HG03378 (cell line): ENCODE results near the gene DPYSL5.

ENCODE experiments used
- ATAC-seq: cut with Tn5 transposase; IDR thresholded peaks from one replicate; pipeline ENCODE4 v1.9.1; 2021; ENCODE audit warnings: mild to moderate bottlenecking, moderate library complexity; ENCODE audit not compliant: unreplicated experiment

Gene DPYSL5

DNA sequence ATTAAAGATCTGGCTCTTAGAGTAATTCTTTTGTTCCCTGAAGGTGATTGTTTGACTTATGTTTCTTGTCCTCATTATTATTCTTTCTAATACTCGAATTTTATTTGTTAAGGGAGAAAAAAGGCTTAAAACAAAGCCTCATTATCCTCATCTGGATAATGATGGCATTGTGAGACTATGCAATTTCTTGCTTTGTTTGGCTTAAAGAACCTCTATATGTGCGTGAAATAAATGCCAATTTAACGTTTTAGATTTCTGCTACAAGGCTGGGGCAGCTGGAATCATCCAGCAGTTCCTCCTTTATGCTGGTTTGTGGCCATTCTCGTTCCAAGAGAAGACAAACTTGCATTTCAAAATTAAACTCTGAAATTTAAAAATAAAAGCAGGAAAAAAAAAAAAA is 4.9 kb upstream of the DPYSL5 start:
- ATAC-seq = no peak

DNA sequence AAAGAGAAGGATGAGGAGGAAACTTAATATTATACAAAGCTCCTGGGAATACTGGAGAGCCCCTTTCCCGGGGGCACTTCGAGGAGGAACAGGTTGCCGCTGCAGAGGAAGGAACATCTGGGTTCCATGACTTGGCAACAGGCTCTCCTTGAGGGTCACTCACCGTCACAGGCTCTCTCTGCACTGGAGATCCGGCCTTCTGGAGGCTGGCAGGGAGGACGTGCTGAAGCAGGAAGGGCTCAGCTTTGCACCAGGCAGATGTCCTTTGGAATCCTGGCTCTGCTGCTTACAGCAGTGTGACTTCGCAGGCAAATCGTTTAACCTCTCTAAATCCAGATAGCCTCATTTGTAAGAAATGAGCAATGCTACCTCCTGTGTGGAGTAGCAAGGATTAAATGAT is 2.9 kb upstream of the DPYSL5 start:
- ATAC-seq = no peak

GRCh38 chr2:26846334-26847306 is 1.3 kb upstream of the DPYSL5 start:
- ATAC-seq = no peak

DNA sequence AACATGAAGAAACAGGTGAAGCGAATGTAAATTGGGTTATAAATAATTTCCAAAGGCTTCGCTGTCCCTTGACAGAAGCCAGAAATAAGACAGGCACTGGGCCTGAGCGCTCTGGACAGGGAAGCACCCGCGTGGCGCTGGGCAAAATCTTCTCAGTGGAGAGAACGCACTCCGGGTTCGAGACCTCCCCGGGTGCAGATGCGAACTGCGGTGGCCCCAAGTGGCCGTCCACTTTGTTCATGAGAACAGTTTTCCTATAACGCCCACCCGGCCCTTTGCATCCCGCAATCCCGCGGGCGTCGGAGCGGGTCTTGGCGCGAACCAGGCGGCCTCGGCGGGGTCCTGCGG is 651 bp upstream of the DPYSL5 start:
- ATAC-seq = no peak

- ATAC-seq = no peak
Observed at GRCh38 chr2:26848336-26849055, 564 bp downstream of the DPYSL5 start.

GRCh38 chr2:26849056-26849999 is 1.4 kb downstream of the DPYSL5 start:
- no peak for ATAC-seq

GRCh38 chr2:26850000-26850431 is 2.1 kb downstream of the DPYSL5 start:
- ATAC-seq = no peak

- no peak for ATAC-seq
Observed at GRCh38 chr2:26850505-26850904, 2.6 kb downstream of the DPYSL5 start.

DNA sequence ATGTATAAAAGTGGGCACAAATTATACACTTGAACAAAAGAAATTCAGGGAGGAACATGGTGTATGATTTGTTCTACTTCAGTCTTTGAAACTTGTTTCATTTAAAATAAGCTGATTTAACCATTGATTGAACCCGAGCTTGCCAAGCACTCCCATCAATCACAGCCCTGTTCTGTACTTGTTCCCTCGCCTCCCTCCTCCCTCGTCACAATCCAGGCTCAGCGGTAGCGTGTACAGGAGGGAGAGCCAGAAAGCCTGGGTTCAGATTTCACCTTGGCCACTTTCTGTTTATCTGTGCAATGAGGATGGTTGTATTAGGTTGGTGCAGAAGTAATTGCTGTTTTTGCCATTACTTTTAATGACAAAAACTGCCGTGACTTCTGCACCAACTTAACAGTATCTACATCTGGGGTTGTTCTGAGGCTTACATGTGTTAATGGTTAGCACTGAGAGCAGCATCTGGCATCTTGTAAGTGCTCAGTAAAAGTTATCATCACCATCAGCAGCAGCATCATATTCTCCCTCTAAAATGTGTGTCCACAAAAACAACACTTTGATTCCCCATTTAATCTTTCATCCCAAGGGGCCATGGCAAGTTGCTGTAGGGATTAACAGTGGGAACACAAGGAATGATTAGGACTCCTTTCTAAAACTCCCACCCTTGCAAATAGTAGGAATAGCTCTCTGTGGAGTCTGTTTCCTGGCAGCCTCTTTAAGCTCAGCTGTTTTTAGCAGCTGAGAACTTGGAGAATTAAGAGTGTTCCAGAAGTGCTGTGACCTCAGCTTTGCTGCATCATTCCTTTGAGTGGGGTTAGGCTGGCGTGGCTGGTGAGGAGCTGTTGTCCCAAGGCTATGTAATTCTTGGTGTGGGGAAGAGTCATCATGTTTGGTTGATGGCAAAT is 4.7 kb downstream of the DPYSL5 start:
- no peak for ATAC-seq

GRCh38 chr2:26853751-26854150 is 5.8 kb downstream of the DPYSL5 start:
- no peak for ATAC-seq

- ATAC-seq = no peak
Observed at GRCh38 chr2:26854283-26854827, 6.4 kb downstream of the DPYSL5 start.

DNA sequence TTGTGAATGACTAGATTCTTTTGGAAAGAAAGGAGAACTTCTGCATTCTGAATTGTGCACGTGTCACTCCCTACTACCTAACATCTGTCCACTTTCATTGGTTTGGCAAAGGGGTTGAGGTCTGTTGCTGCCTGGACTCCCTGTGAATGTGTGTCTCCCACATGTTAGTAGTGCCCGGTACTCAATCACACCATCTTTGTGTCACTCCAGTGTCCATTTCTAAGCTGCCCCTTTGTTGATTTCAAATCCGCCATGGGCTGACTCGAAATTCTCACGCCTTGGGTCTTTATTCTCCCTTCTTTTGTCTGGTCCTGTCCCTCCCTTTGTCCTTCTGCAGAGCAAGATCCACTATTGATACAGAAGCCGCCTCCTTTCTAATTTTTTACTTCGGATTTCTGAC is 7.5 kb downstream of the DPYSL5 start:
- no peak for ATAC-seq

GRCh38 chr2:26859622-26860021 is 11.7 kb downstream of the DPYSL5 start:
- ATAC-seq = no peak

DNA sequence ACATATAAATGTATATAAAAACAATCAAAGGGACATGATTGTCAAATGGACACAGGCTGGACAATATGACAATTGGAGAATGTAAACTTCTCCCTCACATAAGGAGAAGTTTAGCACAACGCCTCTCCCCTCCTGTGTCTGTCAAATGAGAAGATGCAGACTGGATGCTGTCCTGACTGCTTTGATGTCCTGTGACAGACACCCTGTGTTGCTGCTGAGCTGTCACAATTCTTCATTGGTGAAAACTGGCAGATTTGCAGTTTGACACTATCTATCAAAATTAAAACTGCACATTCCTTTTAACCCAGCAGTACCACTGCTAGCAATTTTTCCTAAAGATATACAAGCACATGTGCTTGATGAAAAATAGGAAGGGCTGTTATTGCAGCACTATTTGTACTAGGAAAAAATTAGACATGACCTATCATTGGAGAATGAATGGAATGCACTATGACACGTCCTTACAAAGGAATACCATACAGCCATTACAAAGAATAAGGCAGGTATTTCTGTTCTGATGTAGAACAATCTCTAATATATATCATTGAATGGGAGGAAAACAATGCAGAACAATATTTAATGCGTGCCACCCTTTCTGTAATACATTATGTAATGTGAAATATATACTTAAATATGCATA is 12.4 kb downstream of the DPYSL5 start:
- ATAC-seq = no peak

DNA sequence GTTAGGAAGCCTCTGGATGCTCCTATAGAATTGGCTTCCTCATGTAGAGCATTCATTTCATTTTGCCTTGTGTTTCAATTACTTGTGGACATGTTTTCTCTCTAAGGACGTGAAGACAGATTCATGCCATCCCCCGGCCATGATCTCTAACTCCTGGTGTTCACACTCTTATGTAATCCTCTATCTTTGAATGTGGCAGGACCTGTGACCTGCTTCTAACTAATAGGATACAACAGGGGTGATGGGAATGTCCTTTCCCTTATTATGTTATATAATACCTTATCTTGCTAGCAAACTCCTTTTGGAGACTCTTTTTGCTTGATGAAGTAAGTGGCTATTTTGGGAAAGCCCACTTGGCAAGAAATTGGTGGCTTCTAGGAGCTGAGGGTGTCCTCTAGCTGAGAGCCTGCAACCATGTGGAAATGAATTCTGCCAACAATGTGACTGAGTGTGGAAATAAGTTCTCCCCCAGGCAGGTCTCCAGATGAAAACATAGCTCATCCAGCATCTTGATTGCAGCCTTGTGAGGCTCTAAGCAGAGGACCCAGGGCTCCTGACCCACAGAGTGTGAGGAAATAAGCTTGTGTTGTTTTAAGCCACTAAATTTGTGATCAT is 13.8 kb downstream of the DPYSL5 start:
- ATAC-seq = no peak

- ATAC-seq = no peak
Observed at GRCh38 chr2:26864226-26864625, 16.3 kb downstream of the DPYSL5 start.

GRCh38 chr2:26864646-26865045 is 16.7 kb downstream of the DPYSL5 start:
- ATAC-seq = no peak

DNA sequence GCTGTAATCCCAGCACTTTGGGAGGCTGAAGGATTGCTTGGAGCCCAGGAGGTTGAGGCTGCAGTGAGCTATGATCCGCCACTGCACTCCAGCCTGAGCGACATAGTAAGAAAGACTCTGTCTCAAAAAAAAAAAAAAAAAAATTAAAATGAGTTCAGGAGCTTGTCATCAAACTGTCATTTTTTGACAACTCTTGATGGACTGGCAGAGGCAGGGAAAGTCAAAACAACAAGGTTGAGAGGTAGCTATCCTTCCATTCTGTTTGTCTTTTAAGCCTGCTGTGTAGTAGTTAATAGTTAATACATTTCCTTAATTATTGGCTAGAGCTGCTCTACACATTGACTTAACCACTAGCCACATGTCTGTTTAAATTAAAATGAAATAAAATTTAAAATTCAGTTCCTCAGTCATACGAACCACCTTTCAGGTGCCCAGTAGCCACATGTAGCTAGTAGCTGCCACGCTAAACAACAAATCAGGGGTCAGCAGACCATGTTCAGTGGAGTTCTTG is 22.7 kb downstream of the DPYSL5 start:
- ATAC-seq = no peak
